ENCODE measurements around the gene C3orf52. TPM values are rescaled to one million over a fixed set of nuclear protein-coding genes. Genes with fewer than 3 reads are reported as not detected.
"Not testable (repeated sequence)": the region's sequence is repeated elsewhere in the genome, so short reads cannot be mapped to it uniquely, and the experiment has no call there.

C3orf52 gene
- total and polyA plus RNA-seq, 5 donors from 2014 or later = 0.13 to 0.67 (median 0.44) TPM

DNA sequence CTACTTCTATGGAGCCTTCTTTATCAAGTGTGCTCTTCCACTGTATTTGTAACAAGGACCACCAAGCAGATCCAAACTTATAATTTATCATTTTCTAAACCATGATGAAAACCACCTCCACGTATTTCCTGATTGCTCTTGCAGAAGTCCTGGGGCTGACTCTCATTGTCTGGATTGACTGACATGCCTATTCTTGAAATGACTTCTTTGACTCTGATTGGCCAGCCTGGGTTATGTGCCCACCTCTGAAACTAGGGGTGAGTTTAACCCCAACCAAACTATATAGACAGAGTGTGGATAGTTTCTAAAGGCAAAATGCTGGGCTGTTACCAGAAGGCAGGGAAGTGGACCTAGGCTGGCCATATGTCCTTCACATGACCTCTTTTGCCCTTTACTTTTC is 38.9 kb upstream of the C3orf52 start:
- no peak overlapping the region for H3K4me3 ChIP-seq (ENCODE audit: low read depth, low read length)
- Mint-ChIP-seq H3K27me3 (peaks cover 4% of the 10 kb centered on the region), H3K9me3 (no peaks in the 10 kb centered on the region), H3K27ac (no peak overlapping the region), H3K36me3 (no peaks in the 10 kb centered on the region), H3K4me3 (no peak overlapping the region), H3K4me1 (peaks cover 0 to 4% (median 0%) of the 10 kb centered on the region in 4 donors)
- no peaks in the 10 kb centered on the region for H3K9me3 ChIP-seq (ENCODE audit: control insufficient read depth in 2 of 2, low read length in 2 of 2)
- H3K27ac ChIP-seq (ENCODE audit: insufficient read depth, low read length, poor library complexity, severe bottlenecking) = no peak overlapping the region
- ATAC-seq (ENCODE audit: low read depth in 2 of 2) (no peak), DNase-seq (no peak)
- no peaks in the 10 kb centered on the region for H3K36me3 ChIP-seq (ENCODE audit: control insufficient read depth, insufficient read depth, low read length)
- no peaks in the 10 kb centered on the region for H3K4me1 ChIP-seq (ENCODE audit: control insufficient read depth, insufficient read depth, low read length, poor library complexity, severe bottlenecking)
- peaks cover 7% of the 10 kb centered on the region for H3K27me3 ChIP-seq (ENCODE audit: control insufficient read depth, insufficient read depth, low read length)

DNA sequence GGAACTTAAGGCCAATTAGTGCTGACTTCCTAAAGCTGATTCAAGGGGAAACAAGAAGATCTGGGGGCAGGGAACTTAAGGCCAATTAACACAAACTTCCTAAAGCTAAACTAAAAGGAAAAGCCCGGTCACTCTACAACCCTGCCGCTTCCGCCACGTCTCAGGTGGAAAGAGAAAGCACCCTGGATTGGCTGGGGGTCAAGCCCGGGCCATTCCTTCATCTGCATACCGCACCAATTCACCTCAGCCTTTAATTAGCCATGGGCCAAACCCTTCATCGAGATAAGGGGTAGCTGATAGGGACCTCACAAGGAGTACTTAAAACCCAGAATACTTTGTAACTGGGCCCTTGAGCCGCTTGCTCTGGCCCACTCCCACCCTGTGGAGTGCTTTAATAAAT is 37.3 kb upstream of the C3orf52 start:
- Mint-ChIP-seq H3K9me3 (no peaks in the 10 kb centered on the region), H3K27ac (no peak overlapping the region), H3K36me3 (no peaks in the 10 kb centered on the region), H3K4me1 (peaks cover 0 to 4% (median 0%) of the 10 kb centered on the region in 4 donors), H3K4me3 (no peak overlapping the region), H3K27me3 (peaks cover 4% of the 10 kb centered on the region)
- H3K4me1 ChIP-seq (ENCODE audit: control insufficient read depth, insufficient read depth, low read length, poor library complexity, severe bottlenecking) = no peaks in the 10 kb centered on the region
- H3K27ac ChIP-seq (ENCODE audit: insufficient read depth, low read length, poor library complexity, severe bottlenecking) = no peak overlapping the region
- H3K4me3 ChIP-seq (ENCODE audit: low read depth, low read length) = no peak overlapping the region
- H3K36me3 ChIP-seq (ENCODE audit: control insufficient read depth, insufficient read depth, low read length) = no peaks in the 10 kb centered on the region
- ATAC-seq (ENCODE audit: low read depth in 2 of 2) (no peak), DNase-seq (no peak)
- H3K9me3 ChIP-seq (ENCODE audit: control insufficient read depth in 2 of 2, low read length in 2 of 2) = no peaks in the 10 kb centered on the region
- peaks cover 9% of the 10 kb centered on the region for H3K27me3 ChIP-seq (ENCODE audit: control insufficient read depth, insufficient read depth, low read length)

DNA sequence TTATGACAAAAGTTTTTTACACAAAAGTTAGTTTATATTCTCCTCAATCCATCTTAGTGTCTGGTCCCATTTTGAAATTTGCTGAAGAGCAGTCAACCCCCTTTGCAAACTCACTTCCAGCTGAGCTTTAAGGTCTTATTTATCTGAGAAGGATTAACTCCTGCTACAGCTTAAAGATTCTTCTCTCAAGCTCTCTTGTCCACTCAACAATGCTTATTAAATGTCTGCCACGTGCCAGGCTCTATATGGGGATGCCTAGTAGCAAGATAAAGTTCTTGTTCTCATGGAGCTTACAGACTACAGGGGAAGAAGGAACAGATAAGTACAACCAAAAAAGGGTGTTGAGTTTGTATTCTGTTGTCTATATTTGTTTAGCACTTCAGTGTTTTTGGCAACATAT is 33.0 kb upstream of the C3orf52 start:
- no peak overlapping the region for H3K27ac ChIP-seq (ENCODE audit: insufficient read depth, low read length, poor library complexity, severe bottlenecking)
- Mint-ChIP-seq H3K4me3 (no peak overlapping the region), H3K4me1 (peaks cover 0 to 5% (median under 1%) of the 10 kb centered on the region in 4 donors), H3K27me3 (peaks cover 11% of the 10 kb centered on the region), H3K36me3 (no peaks in the 10 kb centered on the region), H3K9me3 (no peaks in the 10 kb centered on the region), H3K27ac (no peak overlapping the region)
- no peaks in the 10 kb centered on the region for H3K36me3 ChIP-seq (ENCODE audit: control insufficient read depth, insufficient read depth, low read length)
- ATAC-seq (ENCODE audit: low read depth in 2 of 2) = no peak
- H3K27me3 ChIP-seq (ENCODE audit: control insufficient read depth, insufficient read depth, low read length) = peaks cover 11% of the 10 kb centered on the region
- no peaks in the 10 kb centered on the region for H3K4me1 ChIP-seq (ENCODE audit: control insufficient read depth, insufficient read depth, low read length, poor library complexity, severe bottlenecking)
- H3K9me3 ChIP-seq (ENCODE audit: control insufficient read depth in 2 of 2, low read length in 2 of 2) = no peaks in the 10 kb centered on the region
- no peak overlapping the region for H3K4me3 ChIP-seq (ENCODE audit: low read depth, low read length)
- no peak for DNase-seq

DNA sequence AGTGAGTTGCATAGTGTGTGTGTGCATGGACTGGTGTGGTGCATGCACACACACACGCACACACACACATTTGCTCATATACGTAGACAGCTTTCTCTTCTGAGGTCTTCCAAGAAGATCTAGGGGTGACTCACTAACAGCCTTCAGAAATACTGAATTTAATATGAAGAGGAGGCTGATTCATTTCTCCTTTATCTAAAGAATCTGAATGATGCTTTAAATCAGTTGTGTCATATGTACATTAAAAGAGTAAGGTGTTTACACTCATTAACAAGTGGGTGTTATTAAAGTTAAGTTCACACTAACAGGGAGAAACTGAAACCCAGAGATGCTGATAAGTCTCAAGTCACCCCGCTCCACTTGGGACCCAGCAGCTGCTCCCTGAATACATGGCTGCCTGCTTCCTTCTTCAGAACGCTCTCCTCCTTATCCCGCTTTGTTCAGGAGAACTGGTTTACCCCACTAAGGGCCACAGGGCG is 29.7 kb upstream of the C3orf52 start:
- no peak overlapping the region for H3K4me3 Mint-ChIP-seq
- ATAC-seq (ENCODE audit: low read depth in 2 of 2) = peak; percentile 55 to 60

DNA sequence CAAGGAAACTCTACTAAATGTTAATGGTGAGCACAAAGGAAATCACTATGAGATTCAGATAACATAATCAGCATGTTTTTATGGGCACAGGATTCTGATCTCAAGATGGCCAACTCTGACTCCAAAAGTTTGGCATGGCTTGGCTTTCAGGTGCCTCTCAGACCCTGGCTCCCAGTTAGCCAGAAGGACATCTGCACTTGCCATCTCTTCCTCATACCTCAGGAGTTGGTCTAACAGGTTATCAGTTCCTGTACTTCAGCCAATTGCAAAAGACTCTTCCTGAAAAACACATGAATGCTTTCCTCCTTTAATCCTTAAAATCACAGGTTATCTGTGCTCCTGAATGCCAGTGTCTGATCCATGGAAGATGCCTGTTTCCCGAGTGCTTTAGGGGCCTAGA is 26.7 kb upstream of the C3orf52 start:
- Histone ChIP-seq H3K27ac (ENCODE audit: insufficient read depth, low read length, poor library complexity, severe bottlenecking) (no peak overlapping the region), H3K9me3 (ENCODE audit: control insufficient read depth in 2 of 2, low read length in 2 of 2) (no peaks in the 10 kb centered on the region), H3K4me3 (ENCODE audit: low read depth, low read length) (no peak overlapping the region), H3K4me1 (ENCODE audit: control insufficient read depth, insufficient read depth, low read length, poor library complexity, severe bottlenecking) (no peaks in the 10 kb centered on the region), H3K36me3 (ENCODE audit: control insufficient read depth, insufficient read depth, low read length) (no peaks in the 10 kb centered on the region), H3K27me3 (ENCODE audit: control insufficient read depth, insufficient read depth, low read length) (peaks cover 5% of the 10 kb centered on the region)
- Mint-ChIP-seq H3K27ac (no peak overlapping the region), H3K27me3 (peaks cover 16% of the 10 kb centered on the region), H3K36me3 (peaks cover 3% of the 10 kb centered on the region), H3K9me3 (peaks cover 0 to 5% (median 0%) of the 10 kb centered on the region in 7 donors), H3K4me1 (peaks cover 0 to 5% (median under 1%) of the 10 kb centered on the region in 4 donors), H3K4me3 (no peak overlapping the region)
- no peak for ATAC-seq (ENCODE audit: low read depth in 2 of 2)
- no peak for DNase-seq

More for the DNA sequence above, 29.7 kb upstream of the C3orf52 start:
- Histone ChIP-seq H3K4me3 (ENCODE audit: low read depth, low read length) (no peak overlapping the region), H3K27ac (ENCODE audit: insufficient read depth, low read length, poor library complexity, severe bottlenecking) (no peak overlapping the region), H3K27me3 (ENCODE audit: control insufficient read depth, insufficient read depth, low read length) (peaks cover 11% of the 10 kb centered on the region), H3K36me3 (ENCODE audit: control insufficient read depth, insufficient read depth, low read length) (no peaks in the 10 kb centered on the region), H3K4me1 (ENCODE audit: control insufficient read depth, insufficient read depth, low read length, poor library complexity, severe bottlenecking) (no peaks in the 10 kb centered on the region), H3K9me3 (ENCODE audit: control insufficient read depth in 2 of 2, low read length in 2 of 2) (no peaks in the 10 kb centered on the region)
- Mint-ChIP-seq H3K4me1 (peaks cover 0 to 5% (median under 1%) of the 10 kb centered on the region in 4 donors), H3K36me3 (peaks cover 3% of the 10 kb centered on the region), H3K9me3 (peaks cover 0 to 5% (median 0%) of the 10 kb centered on the region in 7 donors), H3K27me3 (peaks cover 13% of the 10 kb centered on the region), H3K27ac (peak overlapping the region in 1 of 3 donors; percentile 7)
- peak in 1 of 3 donors; percentile 45 for DNase-seq

DNA sequence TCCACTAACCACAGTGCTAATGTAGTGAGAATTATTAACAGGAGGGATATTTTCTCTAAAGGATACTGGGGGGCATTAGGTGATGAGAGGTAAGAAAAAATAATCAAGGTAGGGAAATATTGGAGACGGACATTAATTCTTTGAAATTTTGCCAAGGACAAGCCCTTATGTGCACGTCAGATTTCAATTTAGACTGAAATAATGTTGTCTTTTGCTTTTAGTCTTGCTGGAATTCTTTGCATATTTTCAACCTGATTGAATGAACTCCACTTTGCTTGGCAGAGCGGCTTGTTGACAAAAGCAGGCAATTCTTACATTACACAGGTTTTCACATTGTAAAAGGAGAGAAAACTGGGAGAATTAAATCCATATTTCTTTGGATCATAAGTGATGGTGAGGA is 25.0 kb upstream of the C3orf52 start:
- H3K4me1 ChIP-seq (ENCODE audit: control insufficient read depth, insufficient read depth, low read length, poor library complexity, severe bottlenecking) = no peaks in the 10 kb centered on the region
- no peak overlapping the region for H3K27ac ChIP-seq (ENCODE audit: insufficient read depth, low read length, poor library complexity, severe bottlenecking)
- Mint-ChIP-seq H3K9me3 (peaks cover 0 to 5% (median 0%) of the 10 kb centered on the region in 7 donors), H3K36me3 (peaks cover 3% of the 10 kb centered on the region), H3K27ac (no peak overlapping the region), H3K4me3 (no peak overlapping the region), H3K27me3 (peaks cover 16% of the 10 kb centered on the region), H3K4me1 (peaks cover 0 to 5% (median under 1%) of the 10 kb centered on the region in 4 donors)
- DNase-seq (no peak), ATAC-seq (ENCODE audit: low read depth in 2 of 2) (no peak)
- no peak overlapping the region for H3K4me3 ChIP-seq (ENCODE audit: low read depth, low read length)
- no peaks in the 10 kb centered on the region for H3K9me3 ChIP-seq (ENCODE audit: control insufficient read depth in 2 of 2, low read length in 2 of 2)
- no peaks in the 10 kb centered on the region for H3K36me3 ChIP-seq (ENCODE audit: control insufficient read depth, insufficient read depth, low read length)
- H3K27me3 ChIP-seq (ENCODE audit: control insufficient read depth, insufficient read depth, low read length) = peaks cover 5% of the 10 kb centered on the region

DNA sequence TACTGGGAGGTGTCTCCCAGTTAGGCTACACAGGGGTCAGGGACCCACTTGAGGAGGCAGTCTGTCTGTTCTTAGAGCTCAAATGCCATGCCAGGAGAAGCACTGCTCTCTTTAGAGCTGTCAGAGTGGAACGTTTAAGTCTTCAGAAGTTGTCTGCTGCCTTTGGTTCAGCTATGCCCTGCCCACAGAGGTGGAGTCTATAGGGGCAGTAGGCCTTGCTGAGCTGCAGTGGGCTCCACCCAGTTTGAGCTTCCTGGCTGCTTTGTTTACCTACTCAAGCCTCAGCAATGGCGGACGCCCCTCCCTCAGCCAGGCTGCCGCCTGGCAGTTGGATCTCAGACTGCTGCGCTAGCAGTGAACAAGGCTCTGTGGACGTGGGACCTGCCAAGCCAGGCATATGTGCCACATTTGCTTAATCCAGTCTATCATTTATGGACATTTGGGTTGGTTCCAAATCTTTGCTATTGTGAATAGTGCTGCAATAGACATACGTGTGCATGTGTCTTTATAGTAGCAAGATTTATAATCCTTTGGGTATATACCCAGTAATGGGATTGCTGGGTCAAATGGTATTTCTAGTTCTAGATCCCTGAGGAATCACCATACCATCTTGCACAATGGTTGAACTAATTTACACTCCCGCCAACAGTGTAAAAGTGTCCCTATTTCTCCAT is 13.7 kb upstream of the C3orf52 start:
- peak overlapping the region; percentile 51 for H3K4me3 ChIP-seq (ENCODE audit: low read depth, low read length)
- H3K27me3 Mint-ChIP-seq = peaks cover 15% of the 10 kb centered on the region
- H3K36me3 Mint-ChIP-seq = peaks cover 11% of the 10 kb centered on the region
- peak; percentile 36 to 77 (median 76) for DNase-seq
- peaks cover 0 to 16% (median 2%) of the 10 kb centered on the region in 7 donors for H3K9me3 Mint-ChIP-seq
- H3K4me1 Mint-ChIP-seq = peaks cover 9 to 44% (median 17%) of the 10 kb centered on the region in 4 donors
- H3K27ac ChIP-seq (ENCODE audit: insufficient read depth, low read length, poor library complexity, severe bottlenecking); H3K36me3 ChIP-seq (ENCODE audit: control insufficient read depth, insufficient read depth, low read length); H3K27me3 ChIP-seq (ENCODE audit: control insufficient read depth, insufficient read depth, low read length); H3K4me1 ChIP-seq (ENCODE audit: control insufficient read depth, insufficient read depth, low read length, poor library complexity, severe bottlenecking); H3K9me3 ChIP-seq (ENCODE audit: control insufficient read depth in 2 of 2, low read length in 2 of 2): not testable (repeated sequence)
- peak overlapping the region; percentile 53 to 87 (median 84) for H3K4me3 Mint-ChIP-seq
- ATAC-seq (ENCODE audit: low read depth in 2 of 2) = peak; percentile 62 to 69
- peak overlapping the region; percentile 90 to 91 (median 91) for H3K27ac Mint-ChIP-seq

DNA sequence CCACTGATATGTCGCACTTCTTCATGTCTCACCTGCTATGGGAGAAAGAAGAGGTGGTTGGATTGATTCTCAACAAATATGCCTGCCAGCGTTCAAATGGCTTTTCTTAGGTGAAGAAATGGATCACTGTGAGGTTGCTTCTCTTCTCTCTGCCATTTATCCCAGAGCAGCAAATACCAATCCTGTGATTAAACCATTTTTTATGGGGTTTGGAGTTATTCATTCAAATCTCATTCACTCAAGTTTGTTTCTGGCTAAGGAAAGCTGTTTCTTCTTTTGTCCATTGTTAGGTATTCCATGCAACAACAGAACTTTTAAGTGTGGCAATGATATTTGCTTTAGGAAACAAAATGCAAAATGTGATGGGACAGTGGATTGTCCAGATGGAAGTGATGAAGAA is 12.2 kb upstream of the C3orf52 start:
- Mint-ChIP-seq H3K9me3 (peaks cover 0 to 11% (median 0%) of the 10 kb centered on the region in 7 donors), H3K36me3 (peaks cover 11% of the 10 kb centered on the region), H3K4me3 (no peak overlapping the region), H3K27me3 (peaks cover 15% of the 10 kb centered on the region), H3K27ac (peak overlapping the region in 2 of 3 donors; percentile 16 to 59), H3K4me1 (peaks cover 9 to 44% (median 17%) of the 10 kb centered on the region in 4 donors)
- H3K27ac ChIP-seq (ENCODE audit: insufficient read depth, low read length, poor library complexity, severe bottlenecking) = no peak overlapping the region
- no peak for ATAC-seq (ENCODE audit: low read depth in 2 of 2)
- H3K27me3 ChIP-seq (ENCODE audit: control insufficient read depth, insufficient read depth, low read length) = no peaks in the 10 kb centered on the region
- no peaks in the 10 kb centered on the region for H3K9me3 ChIP-seq (ENCODE audit: control insufficient read depth in 2 of 2, low read length in 2 of 2)
- no peak for DNase-seq
- no peaks in the 10 kb centered on the region for H3K36me3 ChIP-seq (ENCODE audit: control insufficient read depth, insufficient read depth, low read length)
- H3K4me3 ChIP-seq (ENCODE audit: low read depth, low read length) = no peak overlapping the region
- no peaks in the 10 kb centered on the region for H3K4me1 ChIP-seq (ENCODE audit: control insufficient read depth, insufficient read depth, low read length, poor library complexity, severe bottlenecking)

Data from CD4-positive, CD25-positive, alpha-beta regulatory T cell (primary cell).